Thyroid gland (tissue), 4 donors: ENCODE data around the gene KRT12.

Source experiments
- CTCF ChIP-seq, 6 experiments: fragments of 200-600 bp in 3 of 6; fragments of 450-650 bp in 3 of 6; sonication (generic) in 3 of 6; IDR thresholded peaks; one replicate each; pipeline ENCODE4 v1.5.1; 2016 to 2019; ENCODE audit warnings: antibody characterized with exemption in 6 of 6, mild to moderate bottlenecking in 2 of 6, inconsistent platforms in 1 of 6, moderate library complexity in 1 of 6
- POLR2A ChIP-seq, 2 donors: fragments of 450-650 bp; IDR thresholded peaks; one replicate each; pipeline ENCODE4 v1.6.1; 2017; ENCODE audit warnings: antibody characterized with exemption in 2 of 2, mild to moderate bottlenecking in 2 of 2, moderate library complexity in 1 of 2

DNA sequence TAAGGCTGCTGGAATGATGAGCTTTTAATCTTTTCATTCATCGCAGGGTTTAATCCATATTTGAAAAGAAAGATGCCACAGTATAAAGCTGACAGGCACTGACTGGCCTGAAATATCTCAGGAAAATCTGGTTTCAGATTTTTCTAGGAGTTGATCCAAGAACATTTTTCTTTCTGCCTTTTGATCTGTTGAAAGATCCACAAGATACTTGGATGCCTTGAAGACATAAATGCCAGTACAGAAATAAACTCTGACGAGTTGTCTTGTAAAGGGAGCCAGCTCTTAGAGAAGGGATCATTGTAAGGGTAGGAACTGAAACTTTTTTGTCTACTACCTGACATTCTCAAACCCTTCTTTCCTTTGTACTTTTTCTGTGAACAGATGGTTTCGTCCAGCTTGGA, 43.4 kb upstream of the KRT12 start:
- TF ChIP-seq CTCF (IDR thresholded peaks at IDR 0.05): no peak
- TF ChIP-seq POLR2A (IDR thresholded peaks at IDR 0.05): no peak
